ENCODE data around the gene COL1A1.

The COL1A1 gene

GRCh38 chr17:50201276-50201854, at the start of gene COL1A1:
TSS of gene COL1A1 (minus strand) at chr17:50201631. CDS start at chr17:50201513, 118 bp downstream.
- no peak for DNase-seq (ENCODE audit: low read depth in 2 of 2)

- DNase-seq (ENCODE audit: low read depth in 2 of 2): no peak
These were observed 46.8 kb upstream of the COL1A1 start for GRCh38 chr17:50248255-50248654.

- no peak for DNase-seq (ENCODE audit: low read depth in 2 of 2)
These were observed 43.3 kb upstream of the COL1A1 start for GRCh38 chr17:50244771-50245170.

GRCh38 chr17:50241431-50241830, 40.0 kb upstream of the COL1A1 start:
- DNase-seq (ENCODE audit: low read depth in 2 of 2): no peak

- no peak for DNase-seq (ENCODE audit: low read depth in 2 of 2)
These were observed 39.4 kb upstream of the COL1A1 start for GRCh38 chr17:50240851-50241250.

- DNase-seq (ENCODE audit: low read depth in 2 of 2): no peak
These were observed 38.5 kb upstream of the COL1A1 start for GRCh38 chr17:50239937-50240336.

GRCh38 chr17:50238601-50239280, 37.3 kb upstream of the COL1A1 start:
- no peak for DNase-seq (ENCODE audit: low read depth in 2 of 2)

GRCh38 chr17:50237901-50238300, 36.5 kb upstream of the COL1A1 start:
- DNase-seq (ENCODE audit: low read depth in 2 of 2): no peak

GRCh38 chr17:50234581-50234980, 33.1 kb upstream of the COL1A1 start:
- no peak for DNase-seq (ENCODE audit: low read depth in 2 of 2)

- DNase-seq (ENCODE audit: low read depth in 2 of 2): no peak
These were observed 24.3 kb upstream of the COL1A1 start for GRCh38 chr17:50225701-50226240.

GRCh38 chr17:50222922-50223321, 21.5 kb upstream of the COL1A1 start:
- no peak for DNase-seq (ENCODE audit: low read depth in 2 of 2)

- DNase-seq (ENCODE audit: low read depth in 2 of 2): no peak
These were observed 20.6 kb upstream of the COL1A1 start for GRCh38 chr17:50221864-50222545.

GRCh38 chr17:50221266-50221863, 19.9 kb upstream of the COL1A1 start:
- no peak for DNase-seq (ENCODE audit: low read depth in 2 of 2)

GRCh38 chr17:50220811-50221210, 19.4 kb upstream of the COL1A1 start:
- DNase-seq (ENCODE audit: low read depth in 2 of 2): no peak

- no peak for DNase-seq (ENCODE audit: low read depth in 2 of 2)
These were observed 18.6 kb upstream of the COL1A1 start for GRCh38 chr17:50219939-50220465.

GRCh38 chr17:50219342-50219741, 17.9 kb upstream of the COL1A1 start:
- no peak for DNase-seq (ENCODE audit: low read depth in 2 of 2)

- DNase-seq (ENCODE audit: low read depth in 2 of 2): no peak
These were observed 17.4 kb upstream of the COL1A1 start for GRCh38 chr17:50218771-50219315.

- no peak for DNase-seq (ENCODE audit: low read depth in 2 of 2)
These were observed 16.8 kb upstream of the COL1A1 start for GRCh38 chr17:50218071-50218759.

- DNase-seq (ENCODE audit: low read depth in 2 of 2): no peak
These were observed 16.2 kb upstream of the COL1A1 start for GRCh38 chr17:50217591-50217990.

- DNase-seq (ENCODE audit: low read depth in 2 of 2): no peak
These were observed 13.7 kb upstream of the COL1A1 start for GRCh38 chr17:50214976-50215760.
